ENCODE results near the gene ST14.

The ST14 gene

DNA sequence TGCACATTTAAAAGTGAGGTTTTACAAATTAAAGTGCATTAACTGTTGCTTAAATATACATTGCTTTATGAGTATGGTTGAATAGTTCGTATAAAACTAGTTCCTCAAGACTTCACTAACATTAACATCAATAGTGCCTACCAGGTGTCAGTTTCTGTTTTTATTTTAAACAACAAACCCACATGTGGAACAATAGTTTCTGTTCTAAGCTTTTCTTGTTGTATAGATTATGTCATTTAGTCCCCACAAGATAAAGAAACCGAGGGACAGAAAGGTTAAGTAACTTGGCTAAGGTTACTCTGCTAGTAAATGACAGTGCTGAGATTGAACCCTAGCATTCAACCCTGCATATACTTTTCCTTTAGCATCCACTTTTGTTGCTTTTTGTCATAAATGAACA lies 41.4 kb upstream of the ST14 start:
- no peak overlapping the region for H3K4me3 ChIP-seq (ENCODE audit: low read depth, low read length)
- no peak for TF ChIP-seq CTCF (IDR thresholded peaks at IDR 0.05; ENCODE audit: low read depth, low read length)

DNA sequence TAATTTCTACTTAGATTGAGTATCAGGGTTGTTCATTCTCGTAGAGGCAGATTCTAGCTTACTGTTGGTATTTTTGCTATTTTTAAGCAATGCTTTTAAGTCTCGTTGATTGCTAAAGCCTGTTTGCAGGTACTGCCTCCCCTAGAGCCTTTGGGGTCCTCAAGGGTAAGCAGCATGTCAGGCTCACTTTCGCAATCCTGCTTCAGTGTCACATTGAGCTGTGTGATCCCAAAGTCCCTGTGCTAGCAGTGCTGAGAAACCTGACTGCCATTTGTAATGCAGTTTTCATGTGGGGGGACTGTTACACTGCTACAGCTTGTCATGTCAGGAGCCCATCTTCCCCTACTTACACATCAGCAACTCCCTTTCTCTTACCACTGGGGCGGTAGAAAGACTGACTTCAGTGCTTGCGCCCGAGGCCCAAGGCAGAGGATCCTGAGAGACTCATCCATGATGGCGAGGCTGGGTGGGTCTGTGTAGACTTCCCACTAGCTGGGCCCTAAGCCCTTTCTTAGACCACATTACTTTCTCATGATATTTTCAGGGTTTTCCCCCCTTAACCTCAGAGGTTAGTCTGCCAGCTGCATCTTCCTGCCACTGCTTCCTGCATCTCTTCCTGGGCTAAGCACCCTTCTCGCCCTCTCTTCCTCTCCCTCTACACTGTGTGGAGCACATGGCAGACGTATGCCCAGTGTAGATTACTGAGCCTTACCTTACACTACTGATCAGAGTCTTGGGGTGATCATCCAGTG lies 40.8 kb upstream of the ST14 start:
- no peak for TF ChIP-seq CTCF (IDR thresholded peaks at IDR 0.05; ENCODE audit: low read depth, low read length)
- no peak overlapping the region for H3K4me3 ChIP-seq (ENCODE audit: low read depth, low read length)

DNA sequence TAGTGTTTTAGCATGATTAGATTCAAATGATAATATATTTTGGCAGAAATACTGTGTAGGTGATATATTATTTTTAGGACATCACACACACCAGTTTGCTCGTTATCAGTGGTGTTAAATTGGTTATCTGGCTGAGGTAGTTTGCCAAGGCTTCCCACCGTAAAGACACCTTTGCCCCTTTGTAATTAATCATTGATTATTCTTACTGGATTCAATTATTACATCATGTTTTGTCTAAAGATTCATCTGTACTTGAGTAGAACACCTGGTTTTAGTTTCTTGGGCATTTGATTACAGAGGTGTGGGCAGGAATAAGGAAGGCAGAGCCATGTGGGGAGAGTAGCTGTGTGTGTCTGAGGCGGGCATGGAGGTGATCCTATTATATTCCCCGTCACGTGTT lies 39.5 kb upstream of the ST14 start:
- no peak for TF ChIP-seq CTCF (IDR thresholded peaks at IDR 0.05; ENCODE audit: low read depth, low read length)

DNA sequence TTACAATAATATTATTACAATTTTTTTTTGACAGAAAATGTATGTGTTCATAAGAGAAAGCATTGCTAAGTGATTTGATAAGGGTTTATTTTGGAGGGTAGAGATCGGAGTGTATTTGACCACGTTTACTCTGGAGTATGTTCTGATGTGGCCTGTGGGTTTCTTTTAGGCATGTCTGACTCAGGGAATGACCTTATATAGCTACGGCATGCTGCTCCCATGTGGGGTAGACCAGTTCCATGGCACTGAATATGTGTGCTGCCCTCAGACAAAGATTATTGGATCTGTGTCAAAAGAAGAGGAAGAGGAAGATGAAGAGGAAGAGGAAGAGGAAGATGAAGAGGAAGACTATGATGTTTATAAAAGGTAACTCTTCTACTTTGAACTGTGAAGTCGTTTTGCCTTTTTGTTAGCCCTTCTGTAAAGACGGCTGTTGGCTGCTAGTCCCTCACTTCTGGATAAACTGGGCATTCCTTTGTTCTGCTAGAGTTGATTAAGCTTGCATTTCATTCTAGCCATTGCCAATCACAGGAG lies 38.1 kb upstream of the ST14 start:
- no peak for TF ChIP-seq CTCF (IDR thresholded peaks at IDR 0.05; ENCODE audit: low read depth, low read length)

More for the DNA sequence above, 39.5 kb upstream of the ST14 start:
- no peak overlapping the region for H3K4me3 ChIP-seq (ENCODE audit: low read depth, low read length)

GRCh38 chr11:130122141-130122575 lies 37.4 kb upstream of the ST14 start:
- H3K4me3 ChIP-seq (ENCODE audit: low read depth, low read length) = no peak overlapping the region
- no peak for TF ChIP-seq CTCF (IDR thresholded peaks at IDR 0.05; ENCODE audit: low read depth, low read length)

More for the DNA sequence above, 38.1 kb upstream of the ST14 start:
- H3K4me3 ChIP-seq (ENCODE audit: low read depth, low read length) = no peak overlapping the region

GRCh38 chr11:130123414-130124040 lies 36.1 kb upstream of the ST14 start:
- TF ChIP-seq CTCF (IDR thresholded peaks at IDR 0.05; ENCODE audit: low read depth, low read length) = no peak
- H3K4me3 ChIP-seq (ENCODE audit: low read depth, low read length) = no peak overlapping the region

- no peak overlapping the region for H3K4me3 ChIP-seq (ENCODE audit: low read depth, low read length)
- TF ChIP-seq CTCF (IDR thresholded peaks at IDR 0.05; ENCODE audit: low read depth, low read length) = no peak
Observed at GRCh38 chr11:130124096-130124495, 35.5 kb upstream of the ST14 start.

Measured in WI38 (cell line).